A204.1 (cell line): ENCODE measurements around the gene ZNF878.
"Not testable (repeated sequence)": the region's sequence is repeated elsewhere in the genome, so short reads cannot be mapped to it uniquely, and the experiment has no call there.

Experiments
- FAIRE-seq: peaks from 2 replicates; lab custom pipeline; 2012; peaks lifted over from hg19 to GRCh38; lab: Jason Lieb, UNC

The ZNF878 gene

GRCh38 chr19:12052497-12053169 lies at the start of gene ZNF878:
TSS of gene ZNF878 (minus strand) at chr19:12052961. CDS start at chr19:12052801, 160 bp downstream.
- peak; percentile 59 for FAIRE-seq

GRCh38 chr19:12098040-12098439 lies 45.3 kb upstream of the ZNF878 start:
- no peak for FAIRE-seq

GRCh38 chr19:12095111-12095790 lies 42.5 kb upstream of the ZNF878 start:
- FAIRE-seq: no peak

GRCh38 chr19:12093777-12094176 lies 41.0 kb upstream of the ZNF878 start:
- FAIRE-seq: no peak

GRCh38 chr19:12092956-12093355 lies 40.2 kb upstream of the ZNF878 start:
- FAIRE-seq: no peak

GRCh38 chr19:12092065-12092867 lies 39.5 kb upstream of the ZNF878 start:
- FAIRE-seq: peak; percentile 94

GRCh38 chr19:12090807-12091206 lies 38.0 kb upstream of the ZNF878 start:
- FAIRE-seq: no peak

GRCh38 chr19:12085074-12085818 lies 32.5 kb upstream of the ZNF878 start:
- no peak for FAIRE-seq

- FAIRE-seq: not testable (repeated sequence)
Measured at GRCh38 chr19:12083336-12083735, 30.6 kb upstream of the ZNF878 start.

GRCh38 chr19:12077375-12077774 lies 24.6 kb upstream of the ZNF878 start:
- no peak for FAIRE-seq

- not testable (repeated sequence) for FAIRE-seq
Measured at GRCh38 chr19:12076331-12076730, 23.6 kb upstream of the ZNF878 start.

- FAIRE-seq: no peak
Measured at GRCh38 chr19:12075538-12076139, 22.9 kb upstream of the ZNF878 start.

- no peak for FAIRE-seq
Measured at GRCh38 chr19:12064590-12065538, 12.1 kb upstream of the ZNF878 start, which contains the start of gene ZNF844. TSS of gene ZNF844 (plus strand) at chr19:12064731. CDS start at chr19:12064874, 143 bp downstream.

GRCh38 chr19:12055784-12056183 lies 3.0 kb upstream of the ZNF878 start:
- no peak for FAIRE-seq

GRCh38 chr19:12052091-12052496 lies 667 bp downstream of the ZNF878 start:
- no peak for FAIRE-seq

- FAIRE-seq: no peak
Measured at GRCh38 chr19:12047868-12048267, 4.9 kb downstream of the ZNF878 start.

GRCh38 chr19:12043752-12044422 lies 8.9 kb downstream of the ZNF878 start:
- no peak for FAIRE-seq

- FAIRE-seq: no peak
Measured at GRCh38 chr19:12042893-12043292, 9.9 kb downstream of the ZNF878 start.

- no peak for FAIRE-seq
Measured at GRCh38 chr19:12035220-12036172, 17.3 kb downstream of the ZNF878 start, which contains the start of gene ZNF433. TSS of gene ZNF433 (minus strand) at chr19:12035679. CDS start at chr19:12035539, 140 bp downstream.
